CD4-positive, alpha-beta T cell treated with Interleukin-15 for 1 hour (primary cell): ENCODE results near the gene IKZF1.

Experiments used
- DNase-seq: peaks from one replicate; pipeline ENCODE4 v3.0.0-alpha.2; 2020

Gene IKZF1

DNA sequence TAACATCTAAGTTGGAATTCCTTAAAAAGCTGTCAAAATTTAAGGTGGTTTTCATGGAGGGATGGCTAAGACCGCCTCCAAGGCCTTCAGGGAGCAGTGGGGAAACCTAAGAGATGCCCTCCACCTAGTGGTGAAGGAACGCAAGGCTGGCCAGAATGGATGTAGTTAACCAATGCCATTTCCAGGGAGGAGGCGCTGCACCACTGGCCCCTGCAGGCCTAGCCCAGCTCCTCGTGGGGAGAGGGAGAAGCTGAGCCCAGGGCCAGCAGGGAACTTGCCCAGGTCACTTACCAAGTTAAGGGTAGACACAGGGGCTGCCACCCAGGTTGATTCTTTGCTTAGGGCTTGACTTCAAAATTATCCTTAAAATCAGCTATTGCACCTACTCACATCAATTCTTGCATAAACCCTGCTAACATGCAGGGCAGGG, 113.6 kb downstream of the IKZF1 start:
- peak; percentile 75 for DNase-seq

- no peak for DNase-seq
Observed at GRCh38 chr7:50418526-50419290, 114.2 kb downstream of the IKZF1 start.

GRCh38 chr7:50421043-50421442, 116.5 kb downstream of the IKZF1 start:
- DNase-seq: no peak

GRCh38 chr7:50422858-50423257, 118.3 kb downstream of the IKZF1 start:
- DNase-seq: no peak

- no peak for DNase-seq
Observed at GRCh38 chr7:50423860-50424259, 119.3 kb downstream of the IKZF1 start.

DNA sequence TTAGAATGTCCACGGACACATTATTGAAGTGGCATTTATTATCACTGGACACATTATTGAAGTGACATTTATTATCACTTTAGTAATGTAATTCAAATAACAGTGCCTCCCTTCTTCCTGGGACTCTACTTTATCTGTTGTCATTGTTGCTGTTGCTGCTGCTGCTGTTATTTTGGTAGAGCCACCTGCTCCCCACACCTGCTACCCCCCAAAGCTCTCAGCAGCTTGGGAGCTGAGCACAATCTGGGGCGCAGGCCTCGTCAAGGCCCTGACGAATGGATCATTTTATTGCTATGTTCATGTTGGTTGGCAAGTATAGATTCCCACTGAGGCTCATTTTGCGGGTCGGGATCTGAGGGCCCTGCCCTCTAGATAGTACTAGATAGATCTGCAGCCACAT, 120.8 kb downstream of the IKZF1 start:
- DNase-seq: no peak

DNA sequence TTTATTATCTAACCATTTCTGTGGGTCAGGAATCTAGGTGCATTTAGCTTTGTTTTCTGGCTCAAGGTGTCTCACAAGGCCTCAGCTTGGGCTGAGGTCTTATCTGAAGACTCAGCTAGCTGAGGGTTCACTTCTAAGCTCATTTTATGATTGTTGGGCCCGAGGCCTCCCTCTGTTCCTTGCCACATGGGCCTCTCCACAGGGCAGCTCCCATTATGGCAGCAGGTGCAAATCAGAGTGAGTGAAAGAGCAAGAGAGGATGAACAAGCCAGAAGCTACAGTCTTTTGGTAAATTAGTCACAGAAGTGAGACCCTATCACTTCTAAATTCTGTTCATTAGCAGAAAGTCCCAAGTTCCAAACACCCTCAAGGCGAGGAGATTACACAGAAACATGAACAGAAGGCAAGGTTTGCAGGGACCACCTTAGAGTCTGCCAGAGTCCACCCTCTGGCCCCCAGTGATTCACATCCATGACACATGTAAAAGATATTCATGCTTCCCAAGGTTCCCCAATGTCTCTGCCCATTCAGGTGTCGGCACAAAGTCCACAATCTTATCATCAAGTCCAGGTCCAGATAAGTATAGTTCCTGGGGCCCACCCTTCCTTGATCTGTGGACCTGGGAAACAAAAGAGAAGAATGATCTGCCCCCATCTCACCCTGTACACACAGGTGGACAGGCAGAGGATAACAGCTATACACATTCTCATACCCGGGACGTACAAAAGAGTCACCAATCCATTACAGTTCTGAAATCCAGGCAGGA, 121.9 kb downstream of the IKZF1 start:
- no peak for DNase-seq

GRCh38 chr7:50427518-50427917, 123.0 kb downstream of the IKZF1 start:
- no peak for DNase-seq

GRCh38 chr7:50428911-50429310, 124.4 kb downstream of the IKZF1 start:
- no peak for DNase-seq

DNA sequence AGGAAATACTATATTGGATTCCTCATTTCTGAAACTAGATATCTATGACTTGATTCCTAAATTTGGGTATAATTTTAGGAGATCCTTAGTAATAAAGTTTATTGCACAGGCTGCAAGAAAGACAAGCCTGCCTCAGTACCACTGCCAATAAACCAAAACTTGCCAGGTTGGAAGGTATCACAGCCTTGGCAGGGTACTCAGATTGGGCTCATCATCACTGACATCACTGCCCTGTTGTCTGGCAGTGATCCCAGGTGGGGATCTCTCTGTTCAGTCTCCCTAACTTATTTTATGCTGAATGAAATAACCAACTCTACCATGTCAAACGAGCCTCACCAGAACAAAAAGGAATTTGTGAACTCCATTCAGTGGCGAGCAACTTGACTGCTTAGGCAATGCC, 126.8 kb downstream of the IKZF1 start:
- no peak for DNase-seq

DNA sequence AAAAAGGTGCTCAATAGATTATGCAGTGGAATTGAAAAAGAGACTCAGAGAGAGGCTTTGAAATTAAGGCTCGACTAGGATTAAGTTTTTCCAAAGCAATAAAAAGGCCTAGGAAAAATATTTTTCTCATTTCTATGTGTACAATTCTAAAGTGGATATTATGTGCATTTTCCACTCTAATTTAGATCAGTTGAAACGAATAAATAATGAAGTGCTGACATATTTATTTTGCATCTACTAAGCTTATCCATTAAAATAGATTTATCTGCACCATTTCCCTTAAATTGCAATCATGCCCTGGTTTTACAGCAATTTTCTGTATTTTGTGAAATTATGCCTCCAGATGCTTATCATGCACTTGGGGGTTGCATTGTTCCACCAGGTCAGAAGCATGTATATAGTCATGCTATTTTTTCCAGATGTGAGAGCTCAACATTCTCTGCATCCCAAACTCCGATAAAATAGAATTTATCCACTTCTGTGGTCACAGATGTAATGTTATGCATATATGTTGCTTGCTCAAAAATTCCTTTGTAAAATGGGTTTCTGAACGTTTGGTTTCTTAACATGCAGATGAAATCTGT, 127.3 kb downstream of the IKZF1 start:
- DNase-seq: no peak

GRCh38 chr7:50436133-50436806, 131.8 kb downstream of the IKZF1 start:
- no peak for DNase-seq

- DNase-seq: no peak
Observed at GRCh38 chr7:50446542-50446960, 142.0 kb downstream of the IKZF1 start.

- no peak for DNase-seq
Observed at GRCh38 chr7:50448823-50449222, 144.3 kb downstream of the IKZF1 start.

DNA sequence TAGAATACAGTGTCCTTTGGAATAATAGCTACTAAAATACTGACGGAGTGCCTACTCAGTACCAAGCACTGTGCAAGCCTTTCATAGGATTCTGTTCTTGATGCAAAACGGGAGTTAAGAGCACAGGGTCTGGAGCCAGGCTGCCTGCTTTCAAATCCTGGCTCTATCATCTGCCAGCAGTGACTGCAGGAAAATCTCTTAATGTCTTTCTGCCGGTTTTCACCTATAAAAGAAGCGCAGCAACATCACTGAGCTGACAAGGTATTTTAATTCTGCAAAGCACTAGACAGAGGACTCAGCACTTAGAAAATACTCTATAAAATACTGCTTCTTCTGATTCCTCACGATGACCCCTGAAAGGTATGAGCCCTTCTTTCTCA, 145.0 kb downstream of the IKZF1 start:
- no peak for DNase-seq

- DNase-seq: peak; percentile 81
Observed at GRCh38 chr7:50449881-50450589, 145.5 kb downstream of the IKZF1 start, which contains the start of gene FIGNL1. TSS of gene FIGNL1 (minus strand) at chr7:50450350. CDS start at chr7:50447287, 3,063 bp downstream.

DNA sequence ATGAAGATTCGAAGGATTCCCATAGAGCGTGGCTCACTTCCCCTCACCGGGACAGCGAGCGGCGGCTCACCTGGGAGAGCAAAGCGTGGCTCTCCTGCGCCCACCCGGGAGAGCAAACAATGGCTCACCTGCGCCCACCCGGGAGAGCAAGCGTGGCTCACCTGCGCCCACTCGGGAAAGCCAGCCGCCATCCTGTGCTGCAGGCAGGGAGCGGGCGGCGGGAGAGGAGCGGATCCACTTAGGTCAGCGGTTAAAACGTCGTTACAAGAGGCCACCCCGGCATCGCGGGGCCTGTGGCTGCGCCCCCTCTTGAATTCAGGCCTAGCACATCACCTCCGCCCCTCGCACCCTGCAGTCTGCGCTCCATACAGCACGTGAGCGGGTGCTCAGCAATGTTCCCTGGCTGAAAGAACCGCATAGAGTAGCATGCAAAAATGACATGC, 146.1 kb downstream of the IKZF1 start:
- no peak for DNase-seq
